Caco-2 (cell line): Measurements from ENCODE around the gene SMARCE1. TPM values are rescaled to one million over a fixed set of nuclear protein-coding genes. Genes with fewer than 3 reads are reported as not detected.
A peak's percentile ranks its signal among the peaks of the same experiment; 100 is the strongest.

ENCODE experiments used
- BruUV-seq: library from RNA; stranded (reverse); fragments of 400-500 nt; replicated peaks from 2 replicates; lab custom pipeline; 2021; lab: Mats Ljungman, UMichigan
- CTCF ChIA-PET: fragments of 300-600 bp; sonication (Branson Sonifier 250); formaldehyde crosslinking; loops from one replicate; lab custom pipeline; 2022; ENCODE audit warnings: antibody characterized with exemption; lab: Charles Lee
- POLR2A ChIA-PET: fragments of 300-600 bp; sonication (Branson Sonifier 250); formaldehyde crosslinking; loops from one replicate; lab custom pipeline; 2022; ENCODE audit warnings: antibody characterized with exemption; lab: Charles Lee
- DNase-seq, 2 experiments: peaks; one replicate each; pipeline versions ENCODE4 v3.0.0 to v3.0.0-alpha.2; 2020 to 2022
- H3K27me3 ChIP-seq: replicated peaks from 2 replicates; pipeline ENCODE4 v1.6.0; 2011; ENCODE audit warnings: low read length; ENCODE audit not compliant: control insufficient read depth, insufficient read depth
- H3K36me3 ChIP-seq: 2 replicates; pipeline ENCODE4 v1.5.1; 2011; ENCODE audit warnings: low read length; ENCODE audit not compliant: control insufficient read depth, insufficient read depth
- H3K4me1 ChIP-seq: fragments of 250-450 bp; sonication (Bioruptor Pico); 2 replicates; pipeline ENCODE4 v1.5.1; 2020; ENCODE audit warnings: mild to moderate bottlenecking
- H3K4me3 ChIP-seq: 2 replicates; pipeline ENCODE4 v1.5.1; 2011; ENCODE audit warnings: low read depth, mild to moderate bottlenecking, control low read depth, low read length
- H3K9me3 ChIP-seq: fragments of 250-450 bp; sonication (Bioruptor Pico); 2 replicates; pipeline ENCODE4 v1.5.1; 2020; ENCODE audit warnings: mild to moderate bottlenecking, moderate library complexity
- H3K27ac Mint-ChIP-seq: one replicate; pipeline ENCODE4 v1.8.0; 2022; ENCODE audit warnings: mixed read lengths; ENCODE audit not compliant: unreplicated experiment
- H3K27me3 Mint-ChIP-seq: one replicate; pipeline ENCODE4 v1.8.0; 2022; ENCODE audit warnings: mixed read lengths; ENCODE audit not compliant: insufficient read depth, unreplicated experiment
- H3K36me3 Mint-ChIP-seq: one replicate; pipeline ENCODE4 v1.8.0; 2022; ENCODE audit warnings: mild to moderate bottlenecking, mixed read lengths; ENCODE audit not compliant: insufficient read depth, unreplicated experiment
- H3K4me1 Mint-ChIP-seq: one replicate; pipeline ENCODE4 v1.8.0; 2022; ENCODE audit warnings: low read depth, mixed read lengths; ENCODE audit not compliant: unreplicated experiment
- H3K4me3 Mint-ChIP-seq: one replicate; pipeline ENCODE4 v1.8.0; 2022; ENCODE audit warnings: mild to moderate bottlenecking, moderate library complexity, mixed read lengths; ENCODE audit not compliant: unreplicated experiment
- H3K9me3 Mint-ChIP-seq: one replicate; pipeline ENCODE4 v1.8.0; 2022; ENCODE audit warnings: mixed read lengths; ENCODE audit not compliant: unreplicated experiment
- intact Hi-C: fragments of 100-400 bp; cut with micrococcal nuclease; formaldehyde crosslinking; loops from one replicate; pipeline ENCODE4 v1.10.0; 2022; ENCODE audit not compliant: unreplicated experiment
- total RNA-seq: library from RNA; stranded (reverse); gene quantifications from 2 replicates; pipeline ENCODE4 v1.2.3, GENCODE V29; 2022
- TF ChIP-seq, protein P1 (sequence below), 2 experiments: fragments of 200-600 bp in 1 of 2; IDR thresholded peaks; 1 replicate in 1 of 2; 2 replicates in 1 of 2; pipeline versions ENCODE4 v1.5.1 to v1.8.0; 2011 to 2022; ENCODE audit warnings: antibody characterized with exemption in 1 of 2, control low read depth in 1 of 2, inconsistent platforms in 1 of 2, low read depth in 1 of 2, low read length in 1 of 2, mild to moderate bottlenecking in 1 of 2, moderate library complexity in 1 of 2; ENCODE audit not compliant: insufficient read depth in 1 of 2, severe bottlenecking in 1 of 2, unreplicated experiment in 1 of 2

The SMARCE1 gene
- total RNA-seq, 1 experiment from 2014 or later, result 126 TPM

DNA sequence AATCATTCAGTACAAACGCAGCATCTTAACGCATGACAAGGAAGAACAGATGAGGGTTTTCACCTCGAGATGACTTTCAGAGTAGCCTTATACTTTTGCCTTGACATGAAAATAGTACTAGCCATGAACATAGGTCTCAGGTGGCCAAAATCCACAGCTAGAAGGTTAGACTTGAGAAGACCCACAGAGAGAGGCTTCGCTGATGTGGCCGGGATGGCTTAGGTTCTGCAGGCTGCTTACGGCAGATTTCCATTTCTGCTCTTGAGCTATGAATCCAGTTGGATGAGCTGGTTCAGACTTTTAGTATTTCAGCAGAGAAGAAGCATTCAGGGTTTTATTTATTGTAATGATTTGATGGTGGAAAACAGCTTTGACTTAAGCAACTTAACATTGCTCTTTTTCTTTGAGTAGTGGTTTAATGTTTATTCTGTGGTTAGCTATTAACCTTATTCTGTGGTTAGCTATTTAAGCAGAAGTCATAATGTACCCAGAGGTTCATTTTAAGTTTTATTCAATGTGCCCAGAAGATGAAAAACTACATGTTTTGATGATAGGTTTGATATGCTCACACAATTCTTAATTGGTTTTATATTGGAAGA lies 48.4 kb upstream of the SMARCE1 start:
- Histone ChIP-seq H3K27me3 (no peaks in the 10 kb centered on the region), H3K4me3 (no peak overlapping the region), H3K36me3 (no peaks in the 10 kb centered on the region), H3K9me3 (no peaks in the 10 kb centered on the region), H3K4me1 (peaks cover 40% of the 10 kb centered on the region)
- ChIA-PET CTCF (interaction anchor here (0.8 to 1.1 kb wide), 2 partner anchors 47 to 81 kb away, joined by 3 to 4 read pairs; no protein-coding TSS in a partner anchor), POLR2A (no interaction called here)
- Mint-ChIP-seq H3K4me1 (peaks cover 20% of the 10 kb centered on the region), H3K27me3 (no peaks in the 10 kb centered on the region), H3K27ac (peak overlapping the region; percentile 29), H3K4me3 (peak overlapping the region; percentile 22), H3K9me3 (no peaks in the 10 kb centered on the region), H3K36me3 (no peaks in the 10 kb centered on the region)
- no peak for DNase-seq
- no TSS peak for BruUV-seq
- intact Hi-C loops, result no loop called here
- TF ChIP-seq, protein P1, sequence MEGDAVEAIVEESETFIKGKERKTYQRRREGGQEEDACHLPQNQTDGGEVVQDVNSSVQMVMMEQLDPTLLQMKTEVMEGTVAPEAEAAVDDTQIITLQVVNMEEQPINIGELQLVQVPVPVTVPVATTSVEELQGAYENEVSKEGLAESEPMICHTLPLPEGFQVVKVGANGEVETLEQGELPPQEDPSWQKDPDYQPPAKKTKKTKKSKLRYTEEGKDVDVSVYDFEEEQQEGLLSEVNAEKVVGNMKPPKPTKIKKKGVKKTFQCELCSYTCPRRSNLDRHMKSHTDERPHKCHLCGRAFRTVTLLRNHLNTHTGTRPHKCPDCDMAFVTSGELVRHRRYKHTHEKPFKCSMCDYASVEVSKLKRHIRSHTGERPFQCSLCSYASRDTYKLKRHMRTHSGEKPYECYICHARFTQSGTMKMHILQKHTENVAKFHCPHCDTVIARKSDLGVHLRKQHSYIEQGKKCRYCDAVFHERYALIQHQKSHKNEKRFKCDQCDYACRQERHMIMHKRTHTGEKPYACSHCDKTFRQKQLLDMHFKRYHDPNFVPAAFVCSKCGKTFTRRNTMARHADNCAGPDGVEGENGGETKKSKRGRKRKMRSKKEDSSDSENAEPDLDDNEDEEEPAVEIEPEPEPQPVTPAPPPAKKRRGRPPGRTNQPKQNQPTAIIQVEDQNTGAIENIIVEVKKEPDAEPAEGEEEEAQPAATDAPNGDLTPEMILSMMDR (IDR thresholded peaks at IDR 0.05; ENCODE audit: insufficient read depth in 1 of 2, low read depth in 1 of 2, low read length in 1 of 2, severe bottlenecking in 1 of 2, unreplicated experiment in 1 of 2), result no peak

DNA sequence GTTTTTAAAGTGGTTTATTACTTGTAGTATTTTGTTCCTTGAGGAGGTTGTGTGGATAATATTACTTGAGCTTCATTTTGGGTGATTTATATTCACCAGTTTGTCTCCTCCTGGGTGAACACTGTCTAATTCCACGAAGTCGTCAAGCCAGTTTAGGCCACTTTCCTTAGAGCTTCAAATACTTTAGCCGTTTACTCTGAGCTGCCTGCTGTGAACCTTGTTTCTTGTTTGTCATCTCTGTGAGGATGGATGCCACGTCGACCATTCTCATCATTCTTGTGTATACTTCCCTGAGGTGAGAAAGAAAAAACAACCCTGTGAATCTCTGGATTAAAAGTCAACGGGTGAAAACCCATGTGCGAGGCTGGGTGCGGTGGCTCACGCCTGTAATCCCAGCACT lies 47.0 kb upstream of the SMARCE1 start:
- ChIA-PET POLR2A (no interaction called here), CTCF (no interaction called here)
- Mint-ChIP-seq H3K36me3 (no peaks in the 10 kb centered on the region), H3K9me3 (no peaks in the 10 kb centered on the region), H3K4me1 (peaks cover 20% of the 10 kb centered on the region), H3K27me3 (no peaks in the 10 kb centered on the region), H3K4me3 (no peak overlapping the region), H3K27ac (peak overlapping the region; percentile 69)
- intact Hi-C loops, result no loop called here
- TF ChIP-seq, protein P1 (IDR thresholded peaks at IDR 0.05; ENCODE audit: insufficient read depth in 1 of 2, low read depth in 1 of 2, low read length in 1 of 2, severe bottlenecking in 1 of 2, unreplicated experiment in 1 of 2), result no peak
- no peaks in the 10 kb centered on the region for H3K36me3 ChIP-seq
- peaks cover 40% of the 10 kb centered on the region for H3K4me1 ChIP-seq
- H3K4me3 ChIP-seq, result no peak overlapping the region
- H3K9me3 ChIP-seq, result no peaks in the 10 kb centered on the region
- DNase-seq, result peak; percentile 50 to 51
- H3K27me3 ChIP-seq, result no peaks in the 10 kb centered on the region
- BruUV-seq, result no TSS peak

DNA sequence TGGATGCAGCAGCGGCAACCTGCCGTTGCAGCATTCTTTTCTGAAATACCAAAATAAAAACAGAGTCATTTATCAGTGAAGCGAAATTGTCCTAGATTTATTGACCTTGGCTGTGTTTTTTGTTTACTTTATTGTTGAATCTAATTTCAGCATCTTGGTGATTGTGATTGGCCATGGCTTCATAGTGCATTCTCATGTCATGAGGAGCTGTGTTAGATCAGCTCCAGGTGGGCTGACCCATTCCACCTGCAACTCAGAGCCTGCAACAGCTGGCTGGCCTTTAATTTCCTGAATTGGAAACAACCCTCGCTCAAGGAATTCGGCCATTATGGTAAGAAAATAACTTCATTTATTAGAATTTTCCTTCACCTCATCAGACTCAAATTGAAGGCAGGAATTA lies 39.5 kb upstream of the SMARCE1 start:
- H3K4me1 ChIP-seq, result no peaks in the 10 kb centered on the region
- H3K27ac Mint-ChIP-seq, result no peak overlapping the region
- H3K27me3 ChIP-seq, result no peaks in the 10 kb centered on the region
- POLR2A ChIA-PET, result no interaction called here
- H3K36me3 Mint-ChIP-seq, result no peaks in the 10 kb centered on the region
- H3K36me3 ChIP-seq, result no peaks in the 10 kb centered on the region
- intact Hi-C loops, result no loop called here
- TF ChIP-seq, protein P1 (IDR thresholded peaks at IDR 0.05; ENCODE audit: insufficient read depth in 1 of 2, low read depth in 1 of 2, low read length in 1 of 2, severe bottlenecking in 1 of 2, unreplicated experiment in 1 of 2), result no peak
- no peak for DNase-seq
- H3K9me3 Mint-ChIP-seq, result no peaks in the 10 kb centered on the region
- CTCF ChIA-PET, result no interaction called here
- no peaks in the 10 kb centered on the region for H3K4me1 Mint-ChIP-seq
- H3K4me3 Mint-ChIP-seq, result no peak overlapping the region
- no TSS peak for BruUV-seq
- H3K27me3 Mint-ChIP-seq, result no peaks in the 10 kb centered on the region
- no peaks in the 10 kb centered on the region for H3K9me3 ChIP-seq
- no peak overlapping the region for H3K4me3 ChIP-seq
